ENCODE measurements around the gene SLC7A6OS.

SLC7A6OS gene

GRCh38 chr16:68253721-68254120, 57.0 kb downstream of the SLC7A6OS start:
- no peak for DNase-seq (ENCODE audit: low read depth, low spot score)

DNA sequence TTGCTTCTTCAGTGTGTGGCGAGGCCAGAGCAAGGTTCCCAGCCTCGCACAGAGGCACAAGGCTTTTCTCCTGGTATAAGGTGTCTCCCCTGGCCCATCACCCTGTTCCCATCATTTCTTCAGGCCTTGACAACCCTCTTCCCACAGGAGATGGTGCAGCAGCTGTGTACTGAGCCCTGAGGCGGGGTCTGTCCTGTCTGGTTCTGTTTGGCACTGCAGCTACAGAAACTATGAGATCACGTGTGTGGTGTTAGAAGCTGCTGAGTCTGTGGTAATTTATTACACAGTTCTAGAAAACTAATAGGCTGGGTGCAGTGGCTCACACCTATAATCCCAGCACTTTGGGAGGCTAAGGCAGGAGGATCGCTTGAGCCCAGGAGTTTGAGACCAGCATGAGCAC, 58.4 kb downstream of the SLC7A6OS start:
- DNase-seq (ENCODE audit: low read depth, low spot score), result no peak

DNA sequence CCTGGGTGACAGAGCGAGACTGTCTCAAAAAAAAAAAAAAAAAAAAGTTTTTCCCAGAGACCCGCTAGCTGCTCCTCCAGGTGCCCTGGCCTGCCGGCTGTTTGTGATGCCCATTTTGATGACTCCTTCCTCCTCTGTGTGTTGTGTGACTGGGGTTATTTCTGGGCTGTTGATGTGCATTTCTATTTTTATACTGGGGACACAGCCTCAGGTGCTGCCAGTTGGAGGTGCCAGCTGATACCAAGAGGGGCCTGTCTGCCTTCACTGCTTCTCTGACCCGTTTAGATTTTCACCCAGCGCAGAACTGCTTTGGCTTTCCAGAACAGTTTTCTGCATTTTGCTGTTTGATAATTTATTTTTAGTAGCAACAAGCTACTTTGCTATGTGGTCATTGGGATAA, 58.9 kb downstream of the SLC7A6OS start:
- DNase-seq (ENCODE audit: low read depth, low spot score), result no peak

DNA sequence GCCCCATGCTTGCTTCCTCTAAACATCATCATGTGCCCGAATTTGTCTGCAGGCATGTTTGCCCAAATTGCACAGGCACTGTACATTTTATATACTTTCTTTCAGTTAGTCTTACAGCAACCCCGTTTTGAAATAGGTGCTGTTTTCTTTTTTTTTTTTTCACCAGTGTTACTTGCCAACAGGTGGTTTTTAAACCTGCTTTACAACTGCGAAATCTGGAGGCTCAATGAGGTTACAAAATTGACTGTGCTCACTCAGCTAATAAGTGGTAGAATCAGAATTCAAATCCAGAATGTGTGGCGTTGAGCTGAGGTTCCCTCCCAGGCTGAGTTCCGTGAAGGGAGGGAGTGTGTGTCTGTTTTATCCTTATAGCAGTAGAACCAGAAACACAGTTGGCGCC, 59.8 kb downstream of the SLC7A6OS start:
- DNase-seq (ENCODE audit: low read depth, low spot score), result no peak

- DNase-seq (ENCODE audit: low read depth, low spot score), result no peak
Observed at GRCh38 chr16:68249371-68249770, 61.4 kb downstream of the SLC7A6OS start.

All from activated CD4-positive, CD25-positive, alpha-beta regulatory T cell treated with anti-CD3 and anti-CD28 coated beads, Interleukin-2, amount 50 U/mL, for 16 hours (primary cell).